ENCODE data around the gene MYOZ3. TPM values are rescaled to one million over a fixed set of nuclear protein-coding genes. Genes with fewer than 3 reads are reported as not detected.

Gene MYOZ3
- polyA plus RNA-seq, 4 donors, result 4.4 to 7.1 (median 6.3) TPM

DNA sequence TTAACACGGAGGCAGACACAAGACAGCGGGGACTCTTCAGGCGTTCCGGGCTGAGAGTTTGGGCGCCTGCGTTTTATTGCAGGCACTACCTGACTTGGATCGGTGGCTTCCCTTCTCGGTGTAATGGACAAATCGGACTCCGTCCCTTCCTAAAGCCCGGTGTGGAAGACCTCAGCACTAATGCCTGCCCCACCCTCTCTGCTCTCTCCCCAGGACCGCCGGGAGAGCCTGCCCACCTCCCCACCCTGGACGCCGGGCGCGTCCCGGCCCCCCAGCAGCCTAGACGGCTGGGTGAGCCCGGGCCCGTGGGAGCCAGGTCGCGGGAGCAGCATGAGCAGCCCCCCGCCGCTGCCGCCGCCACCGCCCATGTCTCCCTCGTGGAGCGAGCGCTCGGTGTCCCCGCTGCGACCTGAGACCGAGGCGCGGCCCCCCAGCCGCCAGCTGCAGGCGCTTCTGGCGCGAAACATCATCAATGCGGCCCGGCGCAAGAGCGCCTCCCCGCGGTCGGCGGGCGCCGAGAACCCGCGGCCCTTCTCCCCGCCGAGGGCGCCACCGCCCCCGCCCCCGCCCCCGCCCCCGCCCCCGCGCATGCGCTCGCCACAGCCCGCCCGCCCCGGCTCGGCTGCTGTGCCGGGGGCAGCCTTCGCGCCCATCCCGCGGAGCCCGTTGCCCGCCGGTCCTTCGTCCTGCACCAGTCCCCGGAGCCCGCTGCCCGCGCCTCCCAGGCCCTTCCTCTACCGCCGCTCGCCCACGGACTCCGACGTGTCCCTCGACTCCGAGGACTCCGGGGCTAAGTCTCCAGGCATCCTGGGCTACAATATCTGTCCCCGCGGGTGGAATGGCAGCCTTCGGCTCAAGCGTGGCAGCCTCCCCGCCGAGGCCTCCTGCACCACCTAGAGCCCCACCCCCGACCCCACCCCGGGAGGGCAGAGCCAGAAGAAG, 4.6 kb upstream of the MYOZ3 start:
- peak in 1 of 4 donors; percentile 73 for DNase-seq (ENCODE audit: low read depth in 4 of 4, low spot score in 2 of 4)

DNA sequence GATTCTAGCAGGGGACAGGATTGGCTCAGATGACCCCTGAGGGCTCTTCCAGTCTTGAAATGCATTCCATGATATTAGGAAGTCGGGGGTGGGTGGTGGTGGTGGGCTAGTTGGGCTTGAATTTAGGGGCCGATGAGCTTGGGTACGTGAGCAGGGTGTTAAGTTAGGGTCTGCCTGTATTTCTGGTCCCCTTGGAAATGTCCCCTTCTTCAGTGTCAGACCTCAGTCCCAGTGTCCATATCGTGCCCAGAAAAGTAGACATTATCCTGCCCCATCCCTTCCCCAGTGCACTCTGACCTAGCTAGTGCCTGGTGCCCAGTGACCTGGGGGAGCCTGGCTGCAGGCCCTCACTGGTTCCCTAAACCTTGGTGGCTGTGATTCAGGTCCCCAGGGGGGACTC, 2.9 kb upstream of the MYOZ3 start:
- no peak for DNase-seq (ENCODE audit: low read depth in 4 of 4, low spot score in 2 of 4)

DNA sequence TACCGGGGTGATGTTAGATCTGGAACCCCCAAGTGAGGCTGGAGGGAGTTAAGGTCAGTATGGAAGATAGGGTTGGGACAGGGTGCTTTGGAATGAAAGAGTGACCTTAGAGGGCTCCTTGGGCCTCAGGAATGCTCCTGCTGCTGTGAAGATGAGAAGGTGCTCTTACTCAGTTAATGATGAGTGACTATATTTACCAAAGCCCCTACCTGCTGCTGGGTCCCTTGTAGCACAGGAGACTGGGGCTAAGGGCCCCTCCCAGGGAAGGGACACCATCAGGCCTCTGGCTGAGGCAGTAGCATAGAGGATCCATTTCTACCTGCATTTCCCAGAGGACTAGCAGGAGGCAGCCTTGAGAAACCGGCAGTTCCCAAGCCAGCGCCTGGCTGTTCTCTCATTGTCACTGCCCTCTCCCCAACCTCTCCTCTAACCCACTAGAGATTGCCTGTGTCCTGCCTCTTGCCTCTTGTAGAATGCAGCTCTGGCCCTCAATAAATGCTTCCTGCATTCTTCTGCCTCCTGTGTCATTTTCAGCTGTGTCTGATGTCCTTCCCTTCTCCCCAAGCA, 2.3 kb upstream of the MYOZ3 start:
- no peak for DNase-seq (ENCODE audit: low read depth in 4 of 4, low spot score in 2 of 4)

DNA sequence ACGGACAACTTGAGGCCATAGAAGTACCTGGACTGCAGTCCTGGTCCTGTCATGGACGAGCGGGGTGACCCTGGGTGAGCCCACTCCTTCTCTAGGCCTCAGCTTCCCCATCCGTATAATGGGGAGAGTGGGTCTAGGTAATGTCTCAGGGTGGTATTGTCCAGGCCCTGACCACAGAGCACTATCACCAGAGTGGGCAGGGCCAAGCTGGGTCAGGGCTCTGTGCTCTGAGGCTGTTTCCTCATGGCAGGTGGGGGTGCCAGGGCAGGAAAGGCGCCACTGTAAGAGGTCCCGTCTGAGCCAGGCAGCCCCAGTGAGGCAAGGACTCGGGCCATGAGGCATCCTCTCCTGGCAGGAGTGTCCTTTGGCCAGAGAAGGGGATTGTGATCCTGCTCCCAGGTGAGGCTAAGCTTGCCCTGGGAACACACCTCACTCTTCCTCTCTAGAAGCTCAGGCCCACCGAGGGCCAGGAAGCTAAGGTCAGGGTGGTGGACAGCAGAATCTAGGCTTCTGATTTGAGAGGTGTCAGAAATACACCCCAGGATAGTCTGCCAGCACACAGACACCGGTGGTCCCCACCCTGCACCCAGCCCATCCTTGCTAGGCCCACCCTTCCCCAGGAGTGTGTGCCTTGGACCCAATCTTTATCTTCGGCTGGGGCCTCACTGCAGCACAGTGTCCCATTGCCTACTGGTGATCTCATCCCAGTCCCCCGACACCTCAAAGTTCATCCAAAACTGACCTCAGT, 1.5 kb upstream of the MYOZ3 start:
- no peak for DNase-seq (ENCODE audit: low read depth in 4 of 4, low spot score in 2 of 4)

DNA sequence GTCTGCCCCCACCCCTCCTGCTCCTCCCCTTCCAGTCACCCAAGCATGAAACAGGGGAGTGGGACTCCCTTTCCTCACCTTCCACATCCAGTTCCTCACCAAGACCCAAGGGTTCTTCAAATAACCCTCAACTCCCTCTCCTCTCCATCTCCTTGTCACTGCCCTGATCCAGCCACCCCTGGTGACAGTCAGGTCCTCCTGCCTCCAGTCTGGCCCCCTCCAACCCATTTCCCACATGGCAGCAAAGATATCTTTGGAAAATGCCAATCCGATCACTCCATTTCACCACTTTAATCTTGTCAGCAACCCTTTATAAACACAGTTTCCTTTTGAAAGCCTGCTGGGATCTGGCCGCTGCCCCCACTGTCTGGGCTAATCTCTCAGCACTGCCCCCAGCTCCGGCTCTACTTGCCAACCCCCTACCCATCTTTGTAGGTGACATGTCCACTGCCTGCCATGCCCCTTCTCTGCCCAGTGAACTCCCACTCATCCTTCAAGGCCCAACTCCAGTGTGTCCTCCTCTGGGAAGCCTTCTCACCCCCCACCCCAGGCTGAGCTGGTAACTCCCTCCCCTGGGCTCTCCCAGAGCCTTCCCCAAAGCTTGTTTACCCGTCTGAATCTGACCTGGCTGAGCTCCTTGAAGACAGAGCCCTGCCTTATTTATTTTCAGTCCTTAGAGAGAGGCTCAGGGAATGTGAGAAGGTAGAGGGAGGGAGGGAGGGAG, 781 bp upstream of the MYOZ3 start:
- no peak for DNase-seq (ENCODE audit: low read depth in 4 of 4, low spot score in 2 of 4)

DNA sequence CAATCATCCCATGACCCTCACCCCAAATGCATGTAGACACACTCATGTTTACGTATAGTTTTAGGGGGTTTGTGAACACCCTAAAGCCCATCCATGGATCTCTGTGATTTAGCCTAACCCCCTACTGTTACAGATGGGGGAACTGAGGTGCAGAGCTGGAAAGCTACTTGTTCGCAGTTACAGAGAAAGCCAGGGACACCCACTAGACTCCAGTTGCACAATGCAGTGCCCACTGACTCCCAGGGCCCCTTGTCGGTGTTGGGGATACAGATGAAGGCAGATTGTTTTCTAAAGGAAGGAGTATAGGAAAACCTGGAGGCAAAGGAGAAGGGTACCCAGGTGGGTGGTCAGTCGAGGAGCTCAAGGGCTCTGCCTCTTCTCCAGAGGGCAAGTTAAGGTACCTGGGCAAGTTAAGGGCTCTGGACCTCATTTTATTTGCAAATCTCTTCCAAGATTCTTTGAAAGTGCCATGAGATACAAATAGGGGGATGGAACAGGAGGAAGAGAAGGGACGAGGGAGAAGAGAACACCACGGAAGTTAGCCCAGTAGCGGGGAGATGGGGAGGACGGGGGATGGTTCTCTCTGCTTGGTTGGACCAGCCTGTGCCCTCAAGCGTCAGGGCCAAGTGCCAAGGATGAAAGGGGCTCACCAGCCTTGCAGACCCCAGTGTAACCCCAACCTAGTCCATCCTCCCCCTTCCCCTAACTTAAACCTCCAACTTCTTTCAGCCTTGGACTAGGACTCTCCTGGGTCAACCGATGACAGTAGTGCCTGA, 958 bp downstream of the MYOZ3 start:
- no peak for DNase-seq (ENCODE audit: low read depth in 4 of 4, low spot score in 2 of 4)

DNA sequence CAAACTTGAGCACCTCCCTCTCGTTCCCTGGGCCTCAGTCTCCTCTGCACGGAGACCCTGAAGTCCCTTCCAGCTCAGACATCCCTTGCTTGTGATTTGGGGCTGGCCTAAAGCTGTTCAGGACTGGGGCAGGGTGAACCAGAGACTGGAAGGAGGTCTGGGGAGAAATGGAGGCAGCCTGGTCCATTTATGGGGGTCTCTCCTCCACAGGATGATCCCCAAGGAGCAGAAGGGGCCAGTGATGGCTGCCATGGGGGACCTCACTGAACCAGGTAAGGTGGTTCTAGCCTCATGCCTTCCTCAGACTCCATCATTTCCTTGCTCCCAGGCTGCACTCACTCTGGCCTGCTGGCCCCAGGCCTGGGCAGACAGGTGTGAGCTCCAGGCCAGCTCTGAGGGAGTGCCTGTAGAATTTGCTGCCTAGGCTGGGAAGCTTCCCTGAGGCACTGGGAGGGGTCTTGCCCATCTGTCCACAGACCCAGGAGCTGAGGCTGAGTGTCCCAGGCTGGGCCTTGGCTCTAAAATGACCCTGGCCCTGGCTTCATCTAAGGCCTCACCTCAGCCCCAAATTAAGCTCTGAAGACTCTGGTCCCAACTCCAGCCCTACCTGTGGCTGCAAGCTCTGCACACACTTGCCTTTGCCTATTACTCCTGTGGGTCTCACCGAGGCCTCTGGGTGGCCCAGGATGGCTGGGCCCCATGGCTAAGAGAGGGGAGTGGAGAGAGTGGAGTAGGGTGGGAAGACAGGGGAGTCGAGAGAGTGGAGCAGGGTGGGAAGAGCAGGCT, 1.9 kb downstream of the MYOZ3 start:
- no peak for DNase-seq (ENCODE audit: low read depth in 4 of 4, low spot score in 2 of 4)

DNA sequence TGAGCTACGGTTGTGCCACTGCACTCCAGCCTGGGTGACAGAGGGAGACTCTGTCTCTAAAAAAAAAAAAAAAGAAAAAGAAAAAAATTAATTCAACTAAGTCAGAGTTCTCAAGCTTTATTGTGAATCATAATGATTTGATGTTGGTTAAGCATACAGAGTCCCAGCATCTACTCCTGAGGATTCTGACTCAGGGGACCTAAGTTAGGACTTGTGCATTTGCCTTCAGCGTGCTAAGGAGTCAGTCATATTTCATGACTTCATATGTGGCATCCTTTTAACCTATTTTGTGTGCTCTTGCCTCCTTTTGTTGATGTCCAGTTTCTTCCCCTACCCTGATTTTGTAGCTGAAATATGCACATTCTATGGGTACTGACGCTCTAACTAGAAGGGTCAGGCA, 2.9 kb downstream of the MYOZ3 start:
- no peak for DNase-seq (ENCODE audit: low read depth in 4 of 4, low spot score in 2 of 4)

DNA sequence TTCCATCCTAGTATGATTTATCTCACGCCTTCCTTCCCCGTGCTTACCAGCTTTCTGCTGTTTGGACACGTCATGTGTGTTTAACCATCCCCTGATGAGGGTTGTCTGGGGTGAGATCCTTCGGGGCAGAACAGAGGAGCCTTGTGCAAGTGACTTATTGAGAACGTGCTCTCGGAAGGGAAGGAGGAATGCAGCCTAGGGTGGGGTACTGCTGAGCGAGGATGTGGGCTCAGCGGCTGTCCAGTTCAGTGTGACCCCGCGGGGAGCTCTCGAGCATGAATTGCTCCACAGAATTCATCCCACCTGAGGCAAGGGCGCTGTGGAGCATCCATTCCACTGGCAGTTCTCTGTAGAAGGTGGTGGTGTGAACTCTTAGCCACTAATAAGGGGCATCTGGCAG, 4.0 kb downstream of the MYOZ3 start:
- no peak for DNase-seq (ENCODE audit: low read depth in 4 of 4, low spot score in 2 of 4)

DNA sequence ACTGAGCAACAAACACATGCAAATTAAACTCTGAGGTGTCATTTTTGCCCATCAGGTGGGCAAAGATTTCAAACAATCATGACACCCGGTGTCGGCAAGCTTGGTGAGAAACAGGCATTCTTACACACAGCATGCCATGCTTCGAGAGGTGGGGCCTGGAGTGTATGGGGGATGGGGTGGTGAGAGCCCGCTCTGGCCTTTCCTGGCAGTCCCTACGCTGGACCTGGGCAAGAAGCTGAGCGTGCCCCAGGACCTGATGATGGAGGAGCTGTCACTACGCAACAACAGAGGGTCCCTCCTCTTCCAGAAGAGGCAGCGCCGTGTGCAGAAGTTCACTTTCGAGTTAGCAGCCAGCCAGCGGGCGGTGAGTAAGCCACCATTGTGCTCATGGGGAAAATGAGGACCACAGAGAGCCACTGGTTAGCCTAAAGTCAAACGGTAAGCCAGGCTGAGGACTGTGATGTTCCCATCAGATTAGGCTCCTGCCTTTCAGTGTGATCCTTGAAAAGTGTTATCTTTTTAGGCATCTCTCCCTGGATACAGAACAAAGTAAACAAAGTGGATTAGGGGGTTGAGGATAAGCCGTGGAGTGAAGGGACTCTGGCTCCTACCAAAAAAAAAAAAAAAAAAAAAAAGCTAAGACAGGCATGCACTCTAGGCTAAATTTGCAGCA, 9.4 kb downstream of the MYOZ3 start:
- DNase-seq (ENCODE audit: low read depth in 4 of 4, low spot score in 2 of 4), result no peak

DNA sequence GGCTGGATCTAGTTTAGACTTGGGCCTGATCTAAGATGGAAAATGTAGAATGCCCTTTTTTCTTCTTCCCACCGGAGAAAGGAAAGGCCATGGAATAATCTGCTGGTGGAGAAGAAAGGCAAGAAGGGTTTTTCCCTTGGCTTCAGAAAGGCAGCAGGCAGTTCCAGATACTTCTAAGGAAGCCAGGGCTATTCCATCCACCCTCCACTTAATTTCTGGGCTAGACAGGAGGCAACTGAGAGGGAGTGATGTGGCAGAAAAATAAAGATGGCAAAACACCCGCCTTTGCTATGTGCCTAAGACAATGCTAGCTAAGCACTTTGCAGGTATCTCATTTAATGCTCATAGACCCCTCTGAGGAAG, 9.9 kb downstream of the MYOZ3 start:
- DNase-seq (ENCODE audit: low read depth in 4 of 4, low spot score in 2 of 4), result no peak

DNA sequence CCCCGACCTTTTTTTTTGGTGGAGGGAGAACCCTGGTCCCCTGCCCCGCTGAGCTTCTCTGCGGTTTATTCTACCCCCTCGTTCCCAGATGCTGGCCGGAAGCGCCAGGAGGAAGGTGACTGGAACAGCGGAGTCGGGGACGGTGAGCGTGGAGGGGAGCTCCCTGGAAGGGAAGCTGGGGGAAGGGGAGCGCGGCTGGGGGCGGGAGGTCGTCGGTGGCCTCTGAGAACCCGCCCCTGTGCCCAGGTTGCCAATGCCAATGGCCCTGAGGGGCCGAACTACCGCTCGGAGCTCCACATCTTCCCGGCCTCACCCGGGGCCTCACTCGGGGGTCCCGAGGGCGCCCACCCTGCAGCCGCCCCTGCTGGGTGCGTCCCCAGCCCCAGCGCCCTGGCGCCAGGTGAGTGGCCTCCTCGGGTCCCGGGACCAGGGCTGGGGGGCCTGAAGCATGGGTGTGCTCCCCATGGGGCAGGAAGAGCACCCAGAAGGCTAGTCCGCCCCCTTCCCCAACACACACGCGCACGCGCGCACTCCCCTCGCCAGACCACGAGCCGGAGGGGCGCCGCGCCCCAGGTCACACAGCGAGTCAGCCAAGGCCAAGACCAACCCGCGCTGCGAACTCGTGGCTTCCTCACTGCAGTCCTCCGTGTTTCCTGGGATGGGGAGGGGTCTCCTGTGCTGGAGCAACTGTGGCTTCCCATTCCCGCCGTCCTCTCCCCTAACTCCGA, 10.6 kb downstream of the MYOZ3 start:
- no peak for DNase-seq (ENCODE audit: low read depth in 4 of 4, low spot score in 2 of 4)

DNA sequence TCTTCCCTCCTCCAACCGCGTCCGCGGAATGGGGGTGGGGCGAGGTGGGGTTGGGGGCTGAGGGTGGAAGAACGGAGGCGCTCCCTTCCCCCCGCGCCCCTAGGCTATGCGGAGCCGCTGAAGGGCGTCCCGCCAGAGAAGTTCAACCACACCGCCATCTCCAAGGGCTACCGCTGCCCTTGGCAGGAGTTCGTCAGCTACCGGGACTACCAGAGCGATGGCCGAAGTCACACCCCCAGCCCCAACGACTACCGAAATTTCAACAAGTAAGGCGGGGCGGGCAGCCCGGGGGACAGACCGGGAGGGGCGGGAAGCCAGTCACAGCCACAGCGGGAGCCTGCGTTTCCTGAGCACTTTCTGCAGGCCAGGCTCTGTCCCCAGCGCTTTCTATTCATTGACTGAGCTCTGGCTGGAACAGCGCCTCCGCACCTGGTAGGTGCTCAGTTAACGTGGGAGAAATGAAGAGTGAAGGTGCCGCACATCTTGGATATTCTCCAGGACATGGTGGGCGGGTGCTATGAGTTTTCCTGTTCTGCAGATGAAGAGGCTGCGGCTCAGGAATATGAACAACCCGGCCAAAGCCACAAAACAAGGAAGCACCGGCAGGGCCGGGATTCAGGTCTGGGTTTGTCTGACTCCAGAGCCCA, 11.3 kb downstream of the MYOZ3 start:
- DNase-seq (ENCODE audit: low read depth in 4 of 4, low spot score in 2 of 4), result no peak

DNA sequence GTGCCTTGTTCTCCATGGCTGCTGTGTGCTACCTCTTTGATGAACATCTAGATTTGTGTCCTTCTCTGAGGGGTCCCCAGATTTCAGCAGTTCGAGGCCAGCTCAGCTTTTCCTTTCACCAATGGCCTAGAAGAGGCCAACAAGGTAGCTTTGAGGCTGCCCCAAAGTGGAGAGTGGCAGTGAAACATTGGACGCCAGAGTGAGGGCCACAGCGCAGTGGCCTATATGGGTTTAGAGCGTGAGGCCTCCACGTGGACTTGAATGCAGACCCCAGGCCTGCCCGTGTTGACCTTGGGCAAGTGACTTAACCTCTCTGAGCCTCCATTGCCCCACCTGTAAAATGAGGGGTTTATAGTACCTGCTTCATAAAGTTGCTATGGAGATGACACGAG, 11.8 kb downstream of the MYOZ3 start:
- no peak for DNase-seq (ENCODE audit: low read depth in 4 of 4, low spot score in 2 of 4)

DNA sequence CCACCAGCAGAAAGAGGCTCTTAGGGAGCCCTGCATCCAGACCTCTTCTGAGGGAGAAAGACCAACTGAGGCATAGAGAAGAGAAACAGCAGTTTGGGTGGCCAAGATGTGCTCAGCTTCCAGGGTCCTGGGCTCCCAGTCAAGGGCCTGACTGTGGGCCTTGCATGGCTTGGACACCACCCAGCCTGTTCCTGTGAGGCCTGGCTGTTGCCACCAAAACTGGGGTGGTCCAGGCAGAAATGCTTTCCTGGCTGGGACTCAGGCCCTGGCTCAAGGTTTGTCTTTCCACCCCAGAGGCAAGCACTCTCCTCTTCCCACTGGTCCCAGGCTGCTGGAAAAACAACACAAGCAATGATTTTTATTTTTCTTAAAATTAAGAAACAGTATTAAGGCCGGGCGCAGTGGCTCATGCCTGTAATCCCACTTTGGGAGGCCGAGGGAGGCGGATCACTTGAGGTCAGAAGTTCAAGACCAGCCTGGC, 13.3 kb downstream of the MYOZ3 start:
- DNase-seq (ENCODE audit: low read depth in 4 of 4, low spot score in 2 of 4), result no peak

DNA sequence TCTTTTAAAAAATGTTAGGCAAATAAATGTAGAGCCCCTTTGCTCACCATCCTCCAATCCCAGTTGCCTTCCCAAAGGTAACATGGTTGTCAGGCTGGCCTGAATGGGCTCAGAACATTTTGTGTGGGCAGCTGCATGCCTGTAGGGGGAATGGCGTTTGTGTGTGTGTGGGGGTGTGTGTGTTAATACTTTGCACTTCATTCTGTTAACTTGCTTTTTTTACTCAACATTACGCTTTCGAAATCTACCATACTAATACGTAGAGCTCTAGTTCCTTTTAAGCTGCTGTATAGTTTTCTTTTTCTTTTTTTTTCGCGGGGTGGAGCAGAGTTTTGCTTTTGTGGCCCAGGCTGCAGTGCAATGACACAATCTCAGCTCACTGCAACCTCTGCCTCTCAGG, 14.0 kb downstream of the MYOZ3 start:
- no peak for DNase-seq (ENCODE audit: low read depth in 4 of 4, low spot score in 2 of 4)

DNA sequence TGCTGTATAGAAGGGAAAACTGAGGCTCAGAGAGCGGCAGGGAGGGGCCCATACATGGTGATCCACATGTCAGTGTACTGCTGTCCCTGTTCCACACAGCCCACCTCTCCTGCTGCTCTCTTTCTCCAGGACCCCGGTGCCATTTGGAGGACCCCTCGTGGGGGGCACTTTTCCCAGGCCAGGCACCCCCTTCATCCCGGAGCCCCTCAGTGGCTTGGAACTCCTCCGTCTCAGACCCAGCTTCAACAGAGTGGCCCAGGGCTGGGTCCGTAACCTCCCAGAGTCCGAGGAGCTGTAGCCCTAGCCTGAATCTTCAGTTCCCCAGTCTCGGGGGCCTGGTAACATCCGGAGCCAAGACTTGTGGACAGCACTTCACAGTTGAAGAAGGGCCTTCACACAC, 15.5 kb downstream of the MYOZ3 start:
- DNase-seq (ENCODE audit: low read depth in 4 of 4, low spot score in 2 of 4), result no peak

DNA sequence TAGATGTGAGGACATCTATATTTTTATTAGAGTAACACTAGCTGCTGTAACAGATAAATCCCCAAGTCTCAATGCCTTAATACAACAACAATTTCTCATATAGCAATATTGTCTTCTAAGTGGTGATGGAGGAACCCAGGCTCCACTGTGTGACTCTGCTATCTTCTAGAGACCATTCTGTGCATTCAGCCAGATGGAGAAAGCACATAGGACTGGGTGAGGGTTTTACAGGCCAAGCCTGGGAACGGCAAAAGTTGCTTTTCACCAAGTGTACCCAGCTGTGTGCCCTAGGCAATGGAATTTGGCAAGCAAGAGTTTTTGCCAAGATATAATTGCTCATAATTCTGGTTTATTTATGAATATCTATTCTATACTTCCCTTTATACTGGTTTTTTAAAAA, 28.1 kb downstream of the MYOZ3 start:
- no peak for DNase-seq (ENCODE audit: low read depth in 4 of 4, low spot score in 2 of 4)
